Mesendoderm (in vitro differentiated cells): ENCODE data around the gene BAZ2A.

ENCODE experiments used
- DNase-seq: peaks from one replicate; pipeline ENCODE4 v3.0.0; 2013
- H2AK5ac ChIP-seq: 2 replicates; pipeline ENCODE4 v1.6.1; 2013; ENCODE audit warnings: low read length, inconsistent platforms
- H2BK120ac ChIP-seq: 2 replicates; pipeline ENCODE4 v1.6.1; 2013; ENCODE audit warnings: low read depth, mild to moderate bottlenecking, low read length, moderate library complexity, mixed read lengths
- H2BK15ac ChIP-seq: replicated peaks from 2 replicates; pipeline ENCODE4 v1.6.1; 2013; ENCODE audit warnings: low read depth, mild to moderate bottlenecking, moderate library complexity
- H2BK5ac ChIP-seq: 2 replicates; pipeline ENCODE4 v1.6.1; 2013; ENCODE audit warnings: low read length, inconsistent platforms
- H3K18ac ChIP-seq: 2 replicates; pipeline ENCODE4 v1.6.1; 2013; ENCODE audit warnings: mild to moderate bottlenecking, low read length, mixed read lengths
- H3K23ac ChIP-seq: one replicate; pipeline ENCODE4 v1.6.1; 2013; ENCODE audit warnings: low read length
- H3K27ac ChIP-seq: 2 replicates; pipeline ENCODE4 v1.5.1; 2013; ENCODE audit warnings: low read depth, mild to moderate bottlenecking, inconsistent platforms, low read length, moderate library complexity
- H3K27me3 ChIP-seq: 2 replicates; pipeline ENCODE4 v1.6.1; 2013; ENCODE audit warnings: low read length, control low read depth, mild to moderate bottlenecking, inconsistent platforms; ENCODE audit not compliant: insufficient read depth, poor library complexity
- H3K36me3 ChIP-seq: 2 replicates; pipeline ENCODE4 v1.6.1; 2013; ENCODE audit warnings: low read length, inconsistent platforms; ENCODE audit not compliant: control insufficient read depth, insufficient read depth
- H3K4ac ChIP-seq: one replicate; pipeline ENCODE4 v1.6.1; 2013; ENCODE audit warnings: low read depth, mild to moderate bottlenecking, low read length, moderate library complexity
- H3K4me1 ChIP-seq: 2 replicates; pipeline ENCODE4 v1.6.1; 2013; ENCODE audit warnings: low read depth, low read length, inconsistent platforms; ENCODE audit not compliant: control insufficient read depth
- H3K4me2 ChIP-seq: 2 replicates; pipeline ENCODE4 v1.6.1; 2013; ENCODE audit warnings: low read length
- H3K4me3 ChIP-seq: 2 replicates; pipeline ENCODE4 v1.5.1; 2013; ENCODE audit warnings: mild to moderate bottlenecking, low read length
- H3K56ac ChIP-seq: one replicate; pipeline ENCODE4 v1.6.1; 2013; ENCODE audit warnings: low read length
- H3K79me1 ChIP-seq: 2 replicates; pipeline ENCODE4 v1.6.1; 2013; ENCODE audit warnings: low read length, inconsistent platforms
- H3K79me2 ChIP-seq: 2 replicates; pipeline ENCODE4 v1.6.1; 2013; ENCODE audit warnings: mild to moderate bottlenecking, low read length; ENCODE audit not compliant: control insufficient read depth, insufficient read depth
- H3K9ac ChIP-seq: 2 replicates; pipeline ENCODE4 v1.6.1; 2013; ENCODE audit warnings: low read length, inconsistent platforms
- H4K5ac ChIP-seq: one replicate; pipeline ENCODE4 v1.6.1; 2013; ENCODE audit warnings: low read length
- H4K8ac ChIP-seq: one replicate; pipeline ENCODE4 v1.6.1; 2013; ENCODE audit warnings: low read depth, mild to moderate bottlenecking, control low read depth, low read length, moderate library complexity
- WGBS: extraction: QIAGEN DNeasy Blood & Tissue Kit; methylation state at CpG from one replicate; pipeline ENCODE4 v1.1.7; 2013; ENCODE audit warnings: low lambda C conversion rate, missing lambda C conversion rate; ENCODE audit not compliant: insufficient coverage; ENCODE audit errors: extremely low coverage; 5-methylcytosine and 5-hydroxymethylcytosine counted together

BAZ2A gene

DNA sequence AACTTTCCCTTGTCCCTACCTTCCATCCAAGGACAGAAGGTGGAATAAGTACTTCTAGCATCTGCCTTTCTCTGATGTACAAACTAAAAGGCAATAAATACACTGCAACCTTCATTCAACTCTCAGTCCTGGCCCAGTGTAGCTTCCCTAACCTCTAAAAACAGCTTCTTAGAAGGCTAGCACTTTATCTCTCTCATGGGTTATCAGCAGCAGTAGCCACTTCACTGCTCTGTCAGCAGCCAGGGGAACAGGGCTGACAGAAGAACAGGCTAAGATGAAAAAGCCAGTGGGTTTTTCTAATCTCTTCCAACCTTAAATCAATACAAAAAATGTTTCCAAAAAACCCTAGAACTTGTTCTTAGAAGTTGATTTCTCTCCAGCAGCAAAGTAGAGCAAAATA lies 13.2 kb downstream of the BAZ2A start:
- no peak overlapping the region for H3K4me3 ChIP-seq

DNA sequence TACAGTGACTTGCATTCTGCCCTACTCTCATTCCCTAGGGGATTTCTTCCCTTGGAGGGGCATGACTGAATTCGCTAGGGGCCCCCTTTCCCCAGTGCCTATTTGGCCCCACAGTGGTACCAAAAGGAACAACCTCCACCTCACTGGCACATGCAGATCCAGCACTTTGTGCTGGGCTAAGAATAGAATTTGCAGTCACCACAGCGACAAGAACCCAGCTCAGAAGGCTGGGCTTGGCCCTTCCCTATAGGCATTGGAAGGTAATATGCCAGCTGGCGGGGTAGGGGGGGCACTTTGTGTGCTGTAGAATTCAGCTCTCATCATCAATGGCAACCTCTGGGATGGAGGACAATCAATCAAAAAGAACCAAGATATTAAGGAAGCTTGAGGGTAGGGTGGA lies 13.9 kb downstream of the BAZ2A start:
- no peak overlapping the region for H4K8ac ChIP-seq
- no peak overlapping the region for H2BK120ac ChIP-seq
- no peak overlapping the region for H3K23ac ChIP-seq
- no peak overlapping the region for H3K56ac ChIP-seq
- no peak overlapping the region for H2BK5ac ChIP-seq
- H3K79me2 ChIP-seq: peaks cover 12% of the 10 kb centered on the region
- no peak overlapping the region for H2BK15ac ChIP-seq
- no peak overlapping the region for H3K18ac ChIP-seq
- WGBS: no CpG with 5 or more reads among the region's 3 CpGs
- H3K9ac ChIP-seq: no peak overlapping the region
- no peak overlapping the region for H3K4me2 ChIP-seq
- no peak overlapping the region for H3K4me3 ChIP-seq
- H3K27me3 ChIP-seq: no peaks in the 10 kb centered on the region
- H4K5ac ChIP-seq: no peak overlapping the region
- DNase-seq: no peak
- H3K36me3 ChIP-seq: peaks cover 33% of the 10 kb centered on the region
- H3K27ac ChIP-seq: no peak overlapping the region
- H3K4ac ChIP-seq: no peak overlapping the region
- H3K4me1 ChIP-seq: no peaks in the 10 kb centered on the region
- peaks cover 12% of the 10 kb centered on the region for H3K79me1 ChIP-seq
- H2AK5ac ChIP-seq: no peak overlapping the region

More for the DNA sequence above, 13.2 kb downstream of the BAZ2A start:
- no peak overlapping the region for H2BK5ac ChIP-seq
- no peak overlapping the region for H3K56ac ChIP-seq
- no peak overlapping the region for H4K5ac ChIP-seq
- no peak overlapping the region for H3K23ac ChIP-seq
- no peak for DNase-seq
- no peak overlapping the region for H3K27ac ChIP-seq
- H2BK15ac ChIP-seq: no peak overlapping the region
- no peak overlapping the region for H3K9ac ChIP-seq
- H3K4me1 ChIP-seq: no peaks in the 10 kb centered on the region
- no peak overlapping the region for H3K18ac ChIP-seq
- H2BK120ac ChIP-seq: no peak overlapping the region
- H2AK5ac ChIP-seq: no peak overlapping the region
- H3K79me2 ChIP-seq: peaks cover 16% of the 10 kb centered on the region
- no peaks in the 10 kb centered on the region for H3K27me3 ChIP-seq
- H3K4me2 ChIP-seq: no peak overlapping the region
- peaks cover 13% of the 10 kb centered on the region for H3K79me1 ChIP-seq
- peaks cover 26% of the 10 kb centered on the region for H3K36me3 ChIP-seq
- no peak overlapping the region for H4K8ac ChIP-seq
- H3K4ac ChIP-seq: no peak overlapping the region

DNA sequence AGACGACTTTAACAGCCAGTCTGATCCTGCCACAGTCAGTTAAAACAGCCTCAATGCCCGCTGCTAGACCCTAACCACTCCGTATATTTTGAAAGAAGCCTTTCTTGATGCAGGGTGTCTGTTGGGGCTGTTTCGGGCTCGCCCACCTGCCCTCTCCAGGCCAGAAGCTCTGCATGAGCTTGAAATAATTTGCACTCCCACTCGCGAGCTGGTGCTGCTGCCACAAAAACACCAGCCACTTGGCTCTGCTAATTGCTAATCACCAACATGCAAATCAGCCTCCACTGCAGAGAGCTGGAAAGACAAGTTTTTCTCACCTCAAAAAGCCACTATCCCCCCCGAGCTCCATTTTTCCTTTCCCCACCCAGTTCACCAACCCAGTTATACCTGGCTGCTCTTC lies 15.5 kb downstream of the BAZ2A start:
- Histone ChIP-seq H3K27ac (no peak overlapping the region), H3K23ac (no peak overlapping the region), H3K4ac (no peak overlapping the region), H3K27me3 (no peaks in the 10 kb centered on the region), H2AK5ac (no peak overlapping the region), H2BK5ac (no peak overlapping the region), H4K5ac (no peak overlapping the region), H3K79me1 (peaks cover 7% of the 10 kb centered on the region), H3K18ac (no peak overlapping the region), H3K56ac (no peak overlapping the region), H3K79me2 (peaks cover 4% of the 10 kb centered on the region), H4K8ac (no peak overlapping the region), H3K4me1 (no peaks in the 10 kb centered on the region), H3K4me2 (no peak overlapping the region), H3K36me3 (peaks cover 42% of the 10 kb centered on the region), H2BK120ac (no peak overlapping the region), H3K4me3 (no peak overlapping the region), H2BK15ac (no peak overlapping the region), H3K9ac (no peak overlapping the region)
- WGBS: no CpG with 5 or more reads among the region's 8 CpGs
- no peak for DNase-seq

DNA sequence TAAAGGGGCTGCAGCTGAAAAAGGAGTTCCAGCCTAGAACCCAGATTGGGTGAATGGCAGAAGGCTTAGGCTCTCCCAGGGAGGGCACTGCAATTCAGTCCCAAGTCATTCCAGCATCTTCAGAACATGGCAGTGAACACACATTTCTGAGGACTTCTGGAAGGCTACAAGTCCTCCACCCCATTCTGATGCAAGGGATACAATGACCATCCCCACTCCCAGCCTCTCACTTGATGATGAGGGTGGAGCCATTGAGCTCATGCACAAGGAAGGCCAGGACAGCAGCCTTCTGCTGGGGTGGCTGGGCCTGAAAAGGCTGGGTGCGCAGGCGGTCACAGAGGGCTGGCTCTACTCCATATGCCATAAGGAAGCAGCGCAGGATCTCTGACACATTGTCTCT lies 25.8 kb downstream of the BAZ2A start:
- Histone ChIP-seq H4K5ac (no peak overlapping the region), H3K9ac (no peak overlapping the region), H4K8ac (no peak overlapping the region), H3K4me3 (no peak overlapping the region), H3K4me2 (no peak overlapping the region), H3K23ac (no peak overlapping the region), H2BK5ac (no peak overlapping the region), H3K27me3 (no peaks in the 10 kb centered on the region), H2AK5ac (no peak overlapping the region), H2BK120ac (no peak overlapping the region), H3K56ac (no peak overlapping the region), H3K79me1 (no peaks in the 10 kb centered on the region), H3K18ac (no peak overlapping the region), H3K79me2 (no peaks in the 10 kb centered on the region), H2BK15ac (no peak overlapping the region), H3K4ac (no peak overlapping the region), H3K36me3 (peaks cover 30% of the 10 kb centered on the region), H3K27ac (no peak overlapping the region), H3K4me1 (no peaks in the 10 kb centered on the region)
- no CpG with 5 or more reads among the region's 3 CpGs for WGBS
- DNase-seq: no peak

DNA sequence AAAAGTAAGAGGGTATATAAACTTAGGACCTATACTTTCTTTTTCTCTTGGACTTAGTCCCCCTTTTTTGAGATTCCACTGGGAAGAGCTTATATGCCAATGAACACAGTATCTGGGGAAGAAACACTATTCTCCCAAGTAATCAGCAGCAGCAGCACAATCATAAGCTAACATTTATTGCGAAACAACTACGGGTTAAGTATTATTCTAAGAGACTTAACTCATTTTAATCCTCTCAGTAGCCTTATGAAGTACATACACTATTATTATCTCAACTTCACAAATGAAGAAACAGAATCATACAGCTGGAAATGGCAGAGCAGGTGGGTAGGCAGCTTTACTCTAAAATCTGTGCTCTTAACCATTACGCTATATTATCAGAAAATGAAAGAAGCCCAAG lies 27.9 kb downstream of the BAZ2A start:
- Histone ChIP-seq H3K27ac (no peak overlapping the region), H3K4ac (no peak overlapping the region), H2BK5ac (no peak overlapping the region), H3K27me3 (no peaks in the 10 kb centered on the region), H2BK15ac (no peak overlapping the region), H2AK5ac (no peak overlapping the region), H3K79me1 (no peaks in the 10 kb centered on the region), H3K79me2 (no peaks in the 10 kb centered on the region), H4K8ac (no peak overlapping the region), H3K4me2 (no peak overlapping the region), H2BK120ac (no peak overlapping the region), H3K56ac (no peak overlapping the region), H3K18ac (no peak overlapping the region), H3K36me3 (peaks cover 32% of the 10 kb centered on the region), H3K23ac (no peak overlapping the region), H3K4me1 (no peaks in the 10 kb centered on the region), H3K4me3 (no peak overlapping the region), H3K9ac (no peak overlapping the region), H4K5ac (no peak overlapping the region)
- no CpG with 5 or more reads among the region's 3 CpGs for WGBS
- DNase-seq: no peak

DNA sequence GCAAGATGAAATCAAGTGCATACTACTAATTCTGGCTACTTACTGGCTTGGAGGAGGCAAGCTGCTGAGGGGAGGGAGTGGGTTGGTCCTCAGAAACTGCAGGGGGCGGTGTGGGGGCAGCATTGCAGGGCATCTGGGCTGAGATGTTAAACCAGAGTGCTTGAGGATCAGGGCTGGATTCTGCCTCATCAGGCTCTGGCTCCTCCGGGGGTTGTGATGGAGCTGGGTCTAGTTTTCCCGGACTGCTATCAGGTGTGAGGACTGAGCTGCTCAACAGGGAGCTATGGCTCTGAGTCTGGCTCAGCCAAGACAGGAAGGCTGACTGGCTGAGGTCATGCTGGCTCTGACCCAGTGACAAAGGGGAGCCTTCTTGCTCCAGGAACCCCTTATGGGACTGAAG lies 28.6 kb downstream of the BAZ2A start:
- Histone ChIP-seq H3K4me2 (no peak overlapping the region), H3K4me1 (peaks cover 4% of the 10 kb centered on the region), H3K4ac (no peak overlapping the region), H3K9ac (no peak overlapping the region), H3K79me1 (no peaks in the 10 kb centered on the region), H4K8ac (no peak overlapping the region), H3K79me2 (no peaks in the 10 kb centered on the region), H3K36me3 (peaks cover 32% of the 10 kb centered on the region), H3K4me3 (no peak overlapping the region), H2BK15ac (no peak overlapping the region), H3K18ac (no peak overlapping the region), H3K23ac (no peak overlapping the region), H2BK5ac (no peak overlapping the region), H2AK5ac (no peak overlapping the region), H4K5ac (no peak overlapping the region), H3K56ac (no peak overlapping the region), H2BK120ac (no peak overlapping the region), H3K27me3 (no peaks in the 10 kb centered on the region), H3K27ac (no peak overlapping the region)
- WGBS: no CpG with 5 or more reads among the region's 3 CpGs
- DNase-seq: peak; percentile 66
